GM18873 (cell line): ENCODE results near the gene IFNA5.

Source experiments
- ATAC-seq: cut with Tn5 transposase; IDR thresholded peaks from one replicate; pipeline ENCODE4 v1.9.1; 2021; ENCODE audit warnings: mild to moderate bottlenecking, moderate library complexity, moderate number of reproducible peaks; ENCODE audit not compliant: unreplicated experiment, low FRiP score

Gene IFNA5

GRCh38 chr9:21305213-21305612 is at the start of gene IFNA5:
Gene IFNA5 (minus strand): TSS chr9:21305313. CDS start chr9:21305256, 57 bp downstream.
- no peak for ATAC-seq

GRCh38 chr9:21350787-21351186 is 45.7 kb upstream of the IFNA5 start, which contains the start of gene IFNA6:
Gene IFNA6 (minus strand): TSS chr9:21350887. CDS start chr9:21350887, 0 bp downstream.
- ATAC-seq: no peak

GRCh38 chr9:21348430-21348970 is 43.4 kb upstream of the IFNA5 start:
- ATAC-seq: no peak

GRCh38 chr9:21340735-21341134 is 35.6 kb upstream of the IFNA5 start:
- no peak for ATAC-seq

- no peak for ATAC-seq
Measured at GRCh38 chr9:21336457-21336856, 31.3 kb upstream of the IFNA5 start.

GRCh38 chr9:21334701-21335632 is 29.9 kb upstream of the IFNA5 start, which contains the start of gene KLHL9:
Gene KLHL9 (minus strand): TSS chr9:21335404. CDS start chr9:21334859, 545 bp downstream.
- ATAC-seq: peak; percentile 85

- ATAC-seq: no peak
Measured at GRCh38 chr9:21333226-21333625, 28.1 kb upstream of the IFNA5 start.

- ATAC-seq: no peak
Measured at GRCh38 chr9:21331676-21332402, 26.7 kb upstream of the IFNA5 start.

GRCh38 chr9:21326526-21327139 is 21.5 kb upstream of the IFNA5 start:
- peak; percentile 71 for ATAC-seq

GRCh38 chr9:21324047-21324446 is 18.9 kb upstream of the IFNA5 start:
- no peak for ATAC-seq

- no peak for ATAC-seq
Measured at GRCh38 chr9:21322911-21323461, 17.9 kb upstream of the IFNA5 start.

- ATAC-seq: no peak
Measured at GRCh38 chr9:21320465-21320864, 15.4 kb upstream of the IFNA5 start.

GRCh38 chr9:21317956-21318923 is 13.1 kb upstream of the IFNA5 start:
- peak; percentile 61 for ATAC-seq

GRCh38 chr9:21316860-21317259 is 11.7 kb upstream of the IFNA5 start:
- no peak for ATAC-seq

- no peak for ATAC-seq
Measured at GRCh38 chr9:21316032-21316842, 11.1 kb upstream of the IFNA5 start.

- ATAC-seq: no peak
Measured at GRCh38 chr9:21314152-21314551, 9.0 kb upstream of the IFNA5 start.

GRCh38 chr9:21311889-21312288 is 6.8 kb upstream of the IFNA5 start:
- no peak for ATAC-seq

GRCh38 chr9:21295992-21296391 is 9.1 kb downstream of the IFNA5 start:
- no peak for ATAC-seq
